Vagina (tissue), 2 donors: ENCODE data around the gene APOA4.

Experiments used
- CTCF ChIP-seq, 3 experiments: fragments of 450-650 bp in 2 of 3; fragments of 200-600 bp in 1 of 3; sonication (generic) in 1 of 3; IDR thresholded peaks; one replicate each; pipeline ENCODE4 v1.5.1; 2017 to 2019; ENCODE audit warnings: antibody characterized with exemption in 3 of 3, mild to moderate bottlenecking in 2 of 3, moderate library complexity in 2 of 3
- POLR2A ChIP-seq, 2 donors: fragments of 450-650 bp; IDR thresholded peaks; one replicate each; pipeline ENCODE4 v1.6.1; 2017; ENCODE audit warnings: antibody characterized with exemption in 2 of 2, mild to moderate bottlenecking in 2 of 2, moderate library complexity in 2 of 2
- POLR2AphosphoS5 ChIP-seq, 2 donors: sonication (generic); formaldehyde crosslinking; IDR thresholded peaks; one replicate each; pipeline ENCODE4 v1.9.0; 2017; ENCODE audit warnings: antibody characterized with exemption in 2 of 2, mild to moderate bottlenecking in 2 of 2, low read depth in 1 of 2; ENCODE audit not compliant: insufficient read depth in 1 of 2

GRCh38 chr11:116862951-116863350 lies 39.8 kb upstream of the APOA4 start:
- TF ChIP-seq CTCF (IDR thresholded peaks at IDR 0.05) (no peak), POLR2A (IDR thresholded peaks at IDR 0.05) (no peak), POLR2AphosphoS5 (IDR thresholded peaks at IDR 0.05; ENCODE audit: insufficient read depth in 1 of 2, low read depth in 1 of 2) (no peak)
